ENCODE measurements around the gene TAPT1. TPM values are rescaled to one million over a fixed set of nuclear protein-coding genes. Genes with fewer than 3 reads are reported as not detected.
A peak's percentile ranks its signal among the peaks of the same experiment; 100 is the strongest.

Gene TAPT1
- total and polyA plus RNA-seq, 2 of the 13 experiments (the other 11 are each of a cell fraction or from before 2014, with no cell fraction given) = 24.5 to 25.3 TPM

DNA sequence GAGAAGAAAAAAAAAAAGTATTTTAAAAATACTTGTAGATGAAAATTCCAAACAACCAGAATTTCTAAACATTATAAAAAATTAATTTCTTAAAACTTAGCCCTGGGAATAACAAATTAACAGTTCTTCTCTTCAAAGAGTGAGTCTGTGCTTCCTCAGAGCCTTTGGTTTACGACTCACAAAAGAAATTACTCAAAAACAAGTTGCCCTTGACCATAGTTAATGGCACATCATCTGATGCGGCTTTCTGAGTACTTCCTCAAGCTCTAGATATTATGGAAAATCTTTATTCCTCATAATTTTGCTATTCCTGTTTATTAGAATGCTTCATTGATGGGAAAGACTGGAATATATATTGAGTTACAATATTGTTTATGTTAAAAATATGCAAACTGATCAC lies 23.7 kb downstream of the TAPT1 start:
- no peak for ATAC-seq

DNA sequence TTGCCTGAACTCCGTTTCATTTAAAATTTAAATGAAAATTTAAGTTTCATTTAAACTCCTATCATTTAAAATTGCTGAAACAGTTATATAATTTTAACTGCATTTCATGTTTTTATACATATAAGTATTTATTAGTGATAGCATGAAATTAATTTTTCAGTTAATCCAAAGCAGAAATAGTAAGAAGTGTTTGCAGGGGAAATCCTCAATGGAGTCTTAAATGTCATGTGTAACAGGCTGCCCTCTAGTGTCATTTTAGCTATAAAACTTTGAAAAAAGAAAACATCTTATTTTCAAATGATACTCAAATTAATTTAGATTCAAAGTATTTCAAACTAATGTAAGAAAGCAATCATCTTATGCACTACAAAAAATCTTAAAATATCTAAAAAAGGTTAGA lies 27.2 kb downstream of the TAPT1 start:
- Histone ChIP-seq H3K36me3 (replicated peaks in 1 of 2; ENCODE audit: control insufficient read depth in 1 of 2, insufficient read depth in 2 of 2, low read length in 2 of 2) (peaks cover 0 to 8% of the 10 kb centered on the region in 2 experiments; a peak in 4 of 5 replicates), H3K79me2 (ENCODE audit: insufficient read depth, low read length) (no peaks in the 10 kb centered on the region), H2AFZ (ENCODE audit: low read length) (no peak overlapping the region), H3K4me3 (replicated peaks in 1 of 3; ENCODE audit: insufficient read depth in 1 of 3, low read depth in 2 of 3, low read length in 3 of 3) (no peak overlapping the region), H3K27me3 (ENCODE audit: control insufficient read depth in 1 of 2, insufficient read depth in 2 of 2, low read length in 2 of 2) (no peaks in the 10 kb centered on the region), H3K9me3 (ENCODE audit: low read length) (no peaks in the 10 kb centered on the region), H3K9ac (ENCODE audit: insufficient read depth, low read depth, low read length) (no peak overlapping the region), H4K20me1 (ENCODE audit: insufficient read depth, low read length) (no peaks in the 10 kb centered on the region), H3K4me1 (ENCODE audit: insufficient read depth, low read length) (no peaks in the 10 kb centered on the region), H3K27ac (ENCODE audit: extremely low read length, insufficient read depth, low read length) (no peak overlapping the region), H3K4me2 (ENCODE audit: low read depth, low read length) (no peak overlapping the region)
- ATAC-seq = no peak
- in situ Hi-C loops (cut with HindIII; ENCODE audit: extremely low pct_ligation_motif_present, low pct_unique_long_range_greater_than_20kb) = no loop called here
- ChIA-PET POLR2A (no interaction called here), CTCF (ENCODE audit: low intra/inter-chr PET ratio, low total read pairs) (interaction anchor here (0.9 to 2.6 kb wide), 2 partner anchors 66 to 173 kb away, joined by 3 to 16 read pairs; no protein-coding TSS in a partner anchor)
- peak; percentile 15 for DNase-seq (ENCODE audit: low spot score)
- peak; percentile 63 for FAIRE-seq
- WGBS (ENCODE audit: low lambda C conversion rate) = 100% methylated on average over 1 of the region's 1 CpG
- BruUV-seq (replicated peaks) = no TSS peak
- intact Hi-C loops (cut with micrococcal nuclease; ENCODE audit: unreplicated experiment) = loop anchor here (1.0 to 2.0 kb wide), 2 partner anchors 116 to 173 kb away; no protein-coding TSS in a partner anchor
- TF ChIP-seq ZNF251 (CRISPR knock-in tag; IDR thresholded peaks at IDR 0.05) (no peak), ZNF20 (CRISPR knock-in tag; IDR thresholded peaks at IDR 0.05) (no peak), ZNF546 (CRISPR knock-in tag; conservative IDR thresholded peaks at IDR 0.05) (no peak), STAG1 (CRISPR knock-in tag; IDR thresholded peaks at IDR 0.05) (peak; percentile 53), CTCF (CRISPR knock-in tag; IDR thresholded peaks at IDR 0.05) (peak; percentile 41), U2AF1 (optimal IDR thresholded peaks at IDR 0.05; ENCODE audit: low read depth, low read length) (no peak), ZNF660 (CRISPR knock-in tag; IDR thresholded peaks at IDR 0.05; ENCODE audit: borderline replicate concordance, low read depth) (no peak), NR2F6 (IDR thresholded peaks at IDR 0.05) (no peak), NR2F6 (CRISPR knock-in tag; IDR thresholded peaks at IDR 0.05) (no peak), SMC3 (IDR thresholded peaks at IDR 0.05; ENCODE audit: low read length) (peak; percentile 33; the same call in 1 of the 2 replicates), JUN (CRISPR knock-in tag; IDR thresholded peaks at IDR 0.05) (no peak), ZNF589 (CRISPR knock-in tag; conservative IDR thresholded peaks at IDR 0.05) (no peak), MAF1 (CRISPR knock-in tag; IDR thresholded peaks at IDR 0.05; ENCODE audit: borderline replicate concordance) (no peak)
- TF ChIP-seq, protein P1, sequence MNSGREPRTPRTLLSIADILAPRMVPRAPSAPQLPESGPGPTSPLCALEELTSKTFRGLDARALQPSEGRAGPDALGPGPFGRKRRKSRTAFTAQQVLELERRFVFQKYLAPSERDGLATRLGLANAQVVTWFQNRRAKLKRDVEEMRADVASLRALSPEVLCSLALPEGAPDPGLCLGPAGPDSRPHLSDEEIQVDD (CRISPR knock-in tag; IDR thresholded peaks at IDR 0.05; ENCODE audit: borderline replicate concordance) = no peak
- TF ChIP-seq, protein P2, sequence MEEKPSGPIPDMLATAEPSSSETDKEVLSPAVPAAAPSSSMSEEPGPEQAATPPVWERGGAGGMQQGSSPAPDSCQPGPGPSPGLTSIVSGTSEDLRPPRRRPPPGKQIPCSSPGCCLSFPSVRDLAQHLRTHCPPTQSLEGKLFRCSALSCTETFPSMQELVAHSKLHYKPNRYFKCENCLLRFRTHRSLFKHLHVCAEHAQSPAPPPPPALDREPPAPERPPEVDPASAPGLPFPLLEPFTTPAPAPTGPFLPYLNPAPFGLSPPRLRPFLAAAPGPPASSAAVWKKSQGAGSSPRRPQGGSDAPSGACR (CRISPR knock-in tag; IDR thresholded peaks at IDR 0.05) = no peak

More for the DNA sequence above, 23.7 kb downstream of the TAPT1 start:
- no TSS peak for BruUV-seq (replicated peaks)
- Histone ChIP-seq H3K9me3 (ENCODE audit: low read length) (no peaks in the 10 kb centered on the region), H3K9ac (ENCODE audit: insufficient read depth, low read depth, low read length) (no peak overlapping the region), H3K4me2 (ENCODE audit: low read depth, low read length) (no peak overlapping the region), H3K4me1 (ENCODE audit: insufficient read depth, low read length) (no peaks in the 10 kb centered on the region), H2AFZ (ENCODE audit: low read length) (no peak overlapping the region), H3K27me3 (ENCODE audit: control insufficient read depth in 1 of 2, insufficient read depth in 2 of 2, low read length in 2 of 2) (no peaks in the 10 kb centered on the region), H3K36me3 (replicated peaks in 1 of 2; ENCODE audit: control insufficient read depth in 1 of 2, insufficient read depth in 2 of 2, low read length in 2 of 2) (peaks cover 2 to 18% of the 10 kb centered on the region in 2 experiments), H3K27ac (ENCODE audit: extremely low read length, insufficient read depth, low read length) (no peak overlapping the region), H3K4me3 (replicated peaks in 1 of 3; ENCODE audit: insufficient read depth in 1 of 3, low read depth in 2 of 3, low read length in 3 of 3) (no peak overlapping the region), H4K20me1 (ENCODE audit: insufficient read depth, low read length) (peaks cover 9% of the 10 kb centered on the region; the same call in 1 of the 2 replicates), H3K79me2 (ENCODE audit: insufficient read depth, low read length) (peaks cover 6% of the 10 kb centered on the region)
- FAIRE-seq (no peak), DNase-seq (ENCODE audit: low spot score) (no peak)
- intact Hi-C loops (cut with micrococcal nuclease; ENCODE audit: unreplicated experiment) = no loop called here
- CTCF ChIA-PET (ENCODE audit: low intra/inter-chr PET ratio, low total read pairs) = no interaction called here
- in situ Hi-C loops (cut with HindIII; ENCODE audit: extremely low pct_ligation_motif_present, low pct_unique_long_range_greater_than_20kb) = loop anchor here (5.0 kb wide), 1 partner anchor 175 kb away; no protein-coding TSS in a partner anchor
- POLR2A ChIA-PET = no interaction called here
- 95% methylated on average over 2 of the region's 2 CpGs for WGBS (ENCODE audit: low lambda C conversion rate)
- TF ChIP-seq, protein P2 (CRISPR knock-in tag; IDR thresholded peaks at IDR 0.05) = no peak

Measured in HepG2 (cell line).